Stomach (tissue), 4 donors: ENCODE results near the gene DUSP18.

Source experiments
- EP300 ChIP-seq: sonication (generic); formaldehyde crosslinking; IDR thresholded peaks from one replicate; pipeline ENCODE4 v1.6.1; 2017; ENCODE audit warnings: antibody characterized with exemption
- POLR2A ChIP-seq, 4 donors: fragments of 450-650 bp; IDR thresholded peaks; one replicate each; pipeline ENCODE4 v1.6.1; 2016; ENCODE audit warnings: antibody characterized with exemption in 4 of 4, control low read depth in 2 of 4, mild to moderate bottlenecking in 1 of 4, moderate library complexity in 1 of 4
- POLR2AphosphoS5 ChIP-seq, 3 donors: sonication (generic); formaldehyde crosslinking; IDR thresholded peaks; one replicate each; pipeline ENCODE4 v1.6.1; 2016; ENCODE audit warnings: antibody characterized with exemption in 3 of 3
- TF ChIP-seq, protein P1 (sequence below), 7 experiments: fragments of 450-650 bp in 4 of 7; fragments of 200-600 bp in 3 of 7; sonication (generic) in 3 of 7; IDR thresholded peaks; one replicate each; pipeline ENCODE4 v1.5.1; 2016 to 2019; ENCODE audit warnings: antibody characterized with exemption in 7 of 7, control low read depth in 2 of 7, mild to moderate bottlenecking in 1 of 7

DNA sequence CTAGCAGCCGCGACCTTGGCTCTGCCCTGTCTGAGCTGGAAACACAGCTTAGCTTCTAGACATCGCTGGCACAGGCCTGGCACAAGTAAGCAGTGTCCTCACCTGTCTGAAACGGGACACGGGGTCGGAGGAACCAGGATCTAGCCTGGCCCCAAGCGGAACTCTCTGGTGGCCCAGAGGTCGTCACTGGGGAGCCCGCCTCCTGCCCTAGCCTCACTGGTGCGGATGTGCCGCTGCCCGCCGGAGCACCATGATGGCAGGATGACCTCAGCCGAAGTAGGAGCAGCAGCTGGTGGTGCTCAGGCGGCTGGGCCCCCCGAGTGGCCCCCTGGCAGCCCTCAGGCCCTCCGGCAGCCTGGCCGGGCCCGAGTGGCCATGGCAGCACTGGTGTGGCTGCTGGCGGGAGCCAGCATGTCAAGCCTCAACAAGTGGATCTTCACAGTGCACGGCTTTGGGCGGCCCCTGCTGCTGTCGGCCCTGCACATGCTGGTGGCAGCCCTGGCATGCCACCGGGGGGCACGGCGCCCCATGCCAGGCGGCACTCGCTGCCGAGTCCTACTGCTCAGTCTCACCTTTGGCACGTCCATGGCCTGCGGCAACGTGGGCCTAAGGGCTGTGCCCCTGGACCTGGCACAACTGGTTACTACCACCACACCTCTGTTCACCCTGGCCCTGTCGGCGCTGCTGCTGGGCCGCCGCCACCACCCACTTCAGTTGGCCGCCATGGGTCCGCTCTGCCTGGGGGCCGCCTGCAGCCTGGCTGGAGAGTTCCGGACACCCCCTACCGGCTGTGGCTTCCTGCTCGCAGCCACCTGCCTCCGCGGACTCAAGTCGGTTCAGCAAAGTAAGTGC lies 31.2 kb downstream of the DUSP18 start:
- TF ChIP-seq, protein P1, sequence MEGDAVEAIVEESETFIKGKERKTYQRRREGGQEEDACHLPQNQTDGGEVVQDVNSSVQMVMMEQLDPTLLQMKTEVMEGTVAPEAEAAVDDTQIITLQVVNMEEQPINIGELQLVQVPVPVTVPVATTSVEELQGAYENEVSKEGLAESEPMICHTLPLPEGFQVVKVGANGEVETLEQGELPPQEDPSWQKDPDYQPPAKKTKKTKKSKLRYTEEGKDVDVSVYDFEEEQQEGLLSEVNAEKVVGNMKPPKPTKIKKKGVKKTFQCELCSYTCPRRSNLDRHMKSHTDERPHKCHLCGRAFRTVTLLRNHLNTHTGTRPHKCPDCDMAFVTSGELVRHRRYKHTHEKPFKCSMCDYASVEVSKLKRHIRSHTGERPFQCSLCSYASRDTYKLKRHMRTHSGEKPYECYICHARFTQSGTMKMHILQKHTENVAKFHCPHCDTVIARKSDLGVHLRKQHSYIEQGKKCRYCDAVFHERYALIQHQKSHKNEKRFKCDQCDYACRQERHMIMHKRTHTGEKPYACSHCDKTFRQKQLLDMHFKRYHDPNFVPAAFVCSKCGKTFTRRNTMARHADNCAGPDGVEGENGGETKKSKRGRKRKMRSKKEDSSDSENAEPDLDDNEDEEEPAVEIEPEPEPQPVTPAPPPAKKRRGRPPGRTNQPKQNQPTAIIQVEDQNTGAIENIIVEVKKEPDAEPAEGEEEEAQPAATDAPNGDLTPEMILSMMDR (IDR thresholded peaks at IDR 0.05) = no peak
- TF ChIP-seq POLR2A (IDR thresholded peaks at IDR 0.05) (no peak), EP300 (no peak), POLR2AphosphoS5 (IDR thresholded peaks at IDR 0.05) (no peak)
